ENCODE results near the gene TEX264. TPM values are rescaled to one million over a fixed set of nuclear protein-coding genes. Genes with fewer than 3 reads are reported as not detected.

Gene TEX264
- total RNA-seq, 1 donor from 2014 or later = 23.8 TPM

- no peak for TF ChIP-seq CTCF (IDR thresholded peaks at IDR 0.05; ENCODE audit: unreplicated experiment)
- no peaks in the 10 kb centered on the region for H3K36me3 Mint-ChIP-seq (ENCODE audit: low read depth, unreplicated experiment)
- peaks cover 5% of the 10 kb centered on the region for H3K4me1 Mint-ChIP-seq (ENCODE audit: unreplicated experiment)
- no peaks in the 10 kb centered on the region for H3K9me3 Mint-ChIP-seq (ENCODE audit: unreplicated experiment)
- H3K4me3 Mint-ChIP-seq (ENCODE audit: unreplicated experiment) = no peak overlapping the region
- no peak overlapping the region for H3K27ac Mint-ChIP-seq (ENCODE audit: unreplicated experiment)
- H3K27me3 Mint-ChIP-seq (ENCODE audit: unreplicated experiment) = no peaks in the 10 kb centered on the region
- DNase-seq (ENCODE audit: low spot score) = no peak
Measured at GRCh38 chr3:51747840-51748239, 76.8 kb downstream of the TEX264 start.

GRCh38 chr3:51748327-51748726 is 77.3 kb downstream of the TEX264 start:
- H3K27ac Mint-ChIP-seq (ENCODE audit: unreplicated experiment) = no peak overlapping the region
- no peak for TF ChIP-seq CTCF (IDR thresholded peaks at IDR 0.05; ENCODE audit: unreplicated experiment)
- no peak overlapping the region for H3K4me3 Mint-ChIP-seq (ENCODE audit: unreplicated experiment)
- no peaks in the 10 kb centered on the region for H3K36me3 Mint-ChIP-seq (ENCODE audit: low read depth, unreplicated experiment)
- H3K4me1 Mint-ChIP-seq (ENCODE audit: unreplicated experiment) = peaks cover 9% of the 10 kb centered on the region
- DNase-seq (ENCODE audit: low spot score) = no peak
- H3K9me3 Mint-ChIP-seq (ENCODE audit: unreplicated experiment) = no peaks in the 10 kb centered on the region
- no peaks in the 10 kb centered on the region for H3K27me3 Mint-ChIP-seq (ENCODE audit: unreplicated experiment)

GRCh38 chr3:51750878-51751277 is 79.8 kb downstream of the TEX264 start:
- no peak for DNase-seq (ENCODE audit: low spot score)
- no peaks in the 10 kb centered on the region for H3K27me3 Mint-ChIP-seq (ENCODE audit: unreplicated experiment)
- no peaks in the 10 kb centered on the region for H3K9me3 Mint-ChIP-seq (ENCODE audit: unreplicated experiment)
- TF ChIP-seq CTCF (IDR thresholded peaks at IDR 0.05; ENCODE audit: unreplicated experiment) = no peak
- peaks cover 19% of the 10 kb centered on the region for H3K4me1 Mint-ChIP-seq (ENCODE audit: unreplicated experiment)
- H3K4me3 Mint-ChIP-seq (ENCODE audit: unreplicated experiment) = no peak overlapping the region
- H3K27ac Mint-ChIP-seq (ENCODE audit: unreplicated experiment) = no peak overlapping the region
- H3K36me3 Mint-ChIP-seq (ENCODE audit: low read depth, unreplicated experiment) = no peaks in the 10 kb centered on the region

GRCh38 chr3:51751287-51751686 is 80.2 kb downstream of the TEX264 start:
- H3K4me1 Mint-ChIP-seq (ENCODE audit: unreplicated experiment) = peaks cover 19% of the 10 kb centered on the region
- H3K27ac Mint-ChIP-seq (ENCODE audit: unreplicated experiment) = no peak overlapping the region
- no peaks in the 10 kb centered on the region for H3K27me3 Mint-ChIP-seq (ENCODE audit: unreplicated experiment)
- no peaks in the 10 kb centered on the region for H3K36me3 Mint-ChIP-seq (ENCODE audit: low read depth, unreplicated experiment)
- no peak for TF ChIP-seq CTCF (IDR thresholded peaks at IDR 0.05; ENCODE audit: unreplicated experiment)
- no peaks in the 10 kb centered on the region for H3K9me3 Mint-ChIP-seq (ENCODE audit: unreplicated experiment)
- no peak overlapping the region for H3K4me3 Mint-ChIP-seq (ENCODE audit: unreplicated experiment)
- no peak for DNase-seq (ENCODE audit: low spot score)

Other genes starting within 250 kb of the TEX264 start
- 10.8 TPM for gene DCAF1, start 171.2 kb upstream of the TEX264 start, total RNA-seq (ENCODE audit: unreplicated experiment)
- gene RAD54L2, start 132.5 kb upstream of the TEX264 start, total RNA-seq (ENCODE audit: unreplicated experiment) = 33.2 TPM
- 0.97 TPM for gene GRM2, start 35.8 kb downstream of the TEX264 start, total RNA-seq (ENCODE audit: unreplicated experiment)
- gene IQCF6, start 108.0 kb downstream of the TEX264 start, total RNA-seq (ENCODE audit: unreplicated experiment) = not detected
- not detected for gene IQCF2, start 190.4 kb downstream of the TEX264 start, total RNA-seq (ENCODE audit: unreplicated experiment)
- not detected for gene IQCF5, start 204.3 kb downstream of the TEX264 start, total RNA-seq (ENCODE audit: unreplicated experiment)
- gene IQCF1, start 232.1 kb downstream of the TEX264 start, total RNA-seq (ENCODE audit: unreplicated experiment) = not detected